Naive thymus-derived CD4-positive, alpha-beta T cell (primary cell): ENCODE data around the gene SIPA1L3. TPM values are rescaled to one million over a fixed set of nuclear protein-coding genes. Genes with fewer than 3 reads are reported as not detected.

Experiments used
- ATAC-seq: fragments of 150-1000 bp; cut with Tn5 transposase; 2 replicates; pipeline ENCODE4 v1.10.0; 2021; ENCODE audit warnings: mild to moderate bottlenecking, moderate library complexity
- CTCF ChIA-PET: fragments of 350-600 bp; sonication (Branson Sonifier 250); formaldehyde crosslinking; loops from one replicate; lab custom pipeline; 2021; ENCODE audit warnings: antibody characterized with exemption; lab: Charles Lee
- POLR2A ChIA-PET: fragments of 350-600 bp; sonication (Branson Sonifier 250); formaldehyde crosslinking; loops from one replicate; lab custom pipeline; 2021; ENCODE audit warnings: antibody characterized with exemption, inconsistent platforms; lab: Charles Lee
- DNase-seq, 9 donors: peaks; one replicate each; pipeline versions ENCODE4 v3.0.0 to v3.0.0-alpha.2; 2020 to 2022; ENCODE audit warnings: mixed read lengths in 1 of 9
- H3K27ac ChIP-seq: one replicate; pipeline ENCODE4 v1.7.0; 2013; ENCODE audit warnings: mild to moderate bottlenecking, low read depth, low read length, moderate library complexity
- H3K27me3 ChIP-seq, 2 donors: one replicate each; pipeline ENCODE4 v1.7.0; 2013; ENCODE audit warnings: low read length in 2 of 2, mild to moderate bottlenecking in 2 of 2, moderate library complexity in 2 of 2; ENCODE audit not compliant: control insufficient read depth in 2 of 2, insufficient read depth in 2 of 2
- H3K36me3 ChIP-seq, 3 experiments: 1 replicate in 2 of 3; 2 replicates in 1 of 3; pipeline ENCODE4 v1.7.0; 2013; ENCODE audit warnings: low read length in 3 of 3, mild to moderate bottlenecking in 3 of 3, moderate library complexity in 1 of 3; ENCODE audit not compliant: insufficient read depth in 3 of 3, control insufficient read depth in 2 of 3
- H3K4me1 ChIP-seq, 2 donors: one replicate each; pipeline ENCODE4 v1.7.0; 2013; ENCODE audit warnings: low read length in 2 of 2, mild to moderate bottlenecking in 2 of 2, moderate library complexity in 1 of 2; ENCODE audit not compliant: control insufficient read depth in 2 of 2, insufficient read depth in 2 of 2
- H3K4me3 ChIP-seq: 2 replicates; pipeline ENCODE4 v1.7.0; 2013; ENCODE audit warnings: mild to moderate bottlenecking, low read length
- H3K9me3 ChIP-seq, 3 experiments: 1 replicate in 2 of 3; 2 replicates in 1 of 3; pipeline ENCODE4 v1.7.0; 2013; ENCODE audit warnings: low read length in 3 of 3; ENCODE audit not compliant: control insufficient read depth in 2 of 3
- H3K27ac Mint-ChIP-seq, 9 donors: one replicate each; pipeline ENCODE4 v1.8.0; 2020 to 2022; ENCODE audit warnings: mixed read lengths in 9 of 9, mild to moderate bottlenecking in 8 of 9, moderate library complexity in 5 of 9, inconsistent platforms in 2 of 9
- H3K27me3 Mint-ChIP-seq, 5 donors: one replicate each; pipeline ENCODE4 v1.8.0; 2021 to 2022; ENCODE audit warnings: mixed read lengths in 5 of 5, mild to moderate bottlenecking in 1 of 5
- H3K36me3 Mint-ChIP-seq, 5 donors: one replicate each; pipeline ENCODE4 v1.8.0; 2020 to 2022; ENCODE audit warnings: mixed read lengths in 5 of 5, mild to moderate bottlenecking in 3 of 5, inconsistent platforms in 1 of 5
- H3K4me1 Mint-ChIP-seq, 7 donors: one replicate each; pipeline ENCODE4 v1.8.0; 2020 to 2022; ENCODE audit warnings: mixed read lengths in 7 of 7, mild to moderate bottlenecking in 3 of 7, inconsistent platforms in 1 of 7
- H3K4me3 Mint-ChIP-seq, 10 donors: one replicate each; pipeline ENCODE4 v1.8.0; 2020 to 2022; ENCODE audit warnings: mild to moderate bottlenecking in 10 of 10, mixed read lengths in 10 of 10, moderate library complexity in 6 of 10, inconsistent platforms in 2 of 10
- H3K9me3 Mint-ChIP-seq, 11 donors: one replicate each; pipeline ENCODE4 v1.8.0; 2020 to 2022; ENCODE audit warnings: mixed read lengths in 11 of 11, mild to moderate bottlenecking in 4 of 11, inconsistent platforms in 1 of 11, moderate library complexity in 1 of 11
- intact Hi-C, 2 donors: fragments of 100-400 bp; cut with micrococcal nuclease; formaldehyde crosslinking; loops; one replicate each; pipeline ENCODE4 v1.15.1; 2023
- polyA plus RNA-seq, 2 donors: library from polyadenylated mRNA; unstranded; fragments of 300-500 nt; fragmentation: Illumina TruSeq; gene quantifications; one replicate each; pipeline ENCODE4 v1.2.3, GENCODE V29; 2021
- total RNA-seq, 6 experiments: library from RNA in 5 of 6; stranded (reverse) in 5 of 6; gene quantifications; 1 replicate in 5 of 6; 2 replicates in 1 of 6; pipeline ENCODE4 v1.2.3 and lab custom pipeline; 2021 to 2026

SIPA1L3 gene
- total and polyA plus RNA-seq, 7 experiments from 2014 or later: 0.91 to 38.7 (median 22.5) TPM

DNA sequence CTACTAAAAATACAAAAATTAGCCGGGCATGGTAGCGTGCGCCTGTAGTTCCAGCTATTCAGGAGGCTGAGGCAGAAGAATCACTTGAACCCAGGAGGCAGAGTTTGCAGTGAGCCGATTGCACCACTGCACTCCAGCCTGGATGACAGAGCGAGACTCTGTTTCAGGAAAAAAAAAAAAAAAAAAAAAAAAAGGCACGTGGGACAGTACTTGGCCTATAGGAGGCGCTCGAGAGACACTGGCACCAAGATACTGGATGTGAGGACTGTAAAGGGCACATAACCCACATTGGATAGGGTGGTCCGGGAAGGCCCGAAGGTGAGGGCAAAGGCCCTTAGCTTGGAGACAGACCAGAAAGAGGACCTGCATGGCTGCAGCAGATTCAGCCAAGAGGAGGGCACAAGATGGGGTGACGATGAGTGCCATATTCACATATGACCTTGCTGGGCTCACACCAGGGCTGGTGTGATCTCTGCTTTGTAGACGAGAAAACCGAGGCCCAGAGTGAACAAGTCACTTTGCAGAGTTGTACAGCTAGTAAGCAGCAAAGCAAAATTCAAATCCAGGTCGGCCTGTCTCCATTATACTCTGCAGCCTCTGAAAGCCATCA lies 227.6 kb downstream of the SIPA1L3 start:
- peaks cover 0 to 28% (median 12%) of the 10 kb centered on the region in 5 donors for H3K36me3 Mint-ChIP-seq
- H3K4me3 Mint-ChIP-seq: no peak overlapping the region
- CTCF ChIA-PET: interaction anchor here (0.5 to 0.6 kb wide), 2 partner anchors 60 to 196 kb away, joined by 3 read pairs; no protein-coding TSS in a partner anchor
- Histone ChIP-seq H3K36me3 (peaks cover 0 to 10% (median 0%) of the 10 kb centered on the region in 3 experiments), H3K27ac (no peak overlapping the region), H3K27me3 (no peaks in the 10 kb centered on the region), H3K9me3 (no peaks in the 10 kb centered on the region), H3K4me1 (no peaks in the 10 kb centered on the region), H3K4me3 (no peak overlapping the region)
- peaks cover 0 to 8% (median 0%) of the 10 kb centered on the region in 7 donors for H3K4me1 Mint-ChIP-seq
- intact Hi-C loops: no loop called here
- POLR2A ChIA-PET: no interaction called here
- DNase-seq (no peak), ATAC-seq (peak; percentile 20)
- H3K27ac Mint-ChIP-seq: no peak overlapping the region
- H3K27me3 Mint-ChIP-seq: no peaks in the 10 kb centered on the region
- no peaks in the 10 kb centered on the region for H3K9me3 Mint-ChIP-seq

DNA sequence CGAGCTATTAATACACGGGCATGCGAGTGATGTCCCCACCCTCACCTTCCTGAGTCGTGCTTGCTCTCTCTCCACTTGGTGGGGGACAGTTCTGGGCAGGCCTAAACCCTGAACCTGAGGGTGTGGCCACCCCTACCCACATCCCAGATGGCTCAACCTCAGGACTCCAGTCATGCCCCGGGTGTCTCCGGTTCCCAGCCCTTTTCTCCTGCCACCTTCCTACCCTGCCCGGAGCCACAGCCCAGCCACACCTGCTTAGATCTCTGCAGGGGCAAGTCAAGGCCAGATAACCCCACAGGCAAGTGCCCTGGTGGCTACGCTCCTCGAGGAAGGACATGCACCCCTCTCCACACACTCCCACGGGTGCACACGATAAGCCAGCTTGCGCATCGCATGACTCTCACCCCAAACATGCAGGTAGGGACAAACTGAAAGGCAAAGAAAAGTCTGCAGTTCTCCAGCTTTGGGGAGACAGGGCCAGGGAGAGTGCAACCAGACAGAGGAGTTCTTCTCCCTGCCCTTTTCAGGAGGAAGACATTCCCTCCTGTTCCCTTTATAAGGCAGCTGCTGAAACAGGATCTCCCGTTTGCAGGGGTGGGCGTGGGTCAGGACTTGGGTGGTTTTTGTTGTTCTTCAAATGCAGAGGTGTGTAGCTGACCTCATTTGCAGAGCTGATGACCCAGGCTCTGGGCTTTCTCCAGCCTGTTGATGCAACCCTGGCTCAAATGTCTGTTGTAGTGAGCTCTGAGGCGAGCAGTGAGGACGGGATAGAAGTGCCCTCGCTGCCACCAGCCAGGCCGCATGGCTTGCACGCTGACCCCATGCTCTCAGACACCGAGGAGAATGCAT lies 228.4 kb downstream of the SIPA1L3 start:
- Mint-ChIP-seq H3K27ac (no peak overlapping the region), H3K4me3 (no peak overlapping the region), H3K36me3 (peaks cover 0 to 29% (median 13%) of the 10 kb centered on the region in 5 donors), H3K27me3 (no peaks in the 10 kb centered on the region), H3K9me3 (no peaks in the 10 kb centered on the region), H3K4me1 (peaks cover 0 to 8% (median 0%) of the 10 kb centered on the region in 7 donors)
- DNase-seq (no peak), ATAC-seq (no peak)
- no peak overlapping the region for H3K4me3 ChIP-seq
- intact Hi-C loops: no loop called here
- no peaks in the 10 kb centered on the region for H3K9me3 ChIP-seq
- H3K36me3 ChIP-seq: peaks cover 0 to 16% (median 0%) of the 10 kb centered on the region in 3 experiments
- H3K4me1 ChIP-seq: no peaks in the 10 kb centered on the region
- no peak overlapping the region for H3K27ac ChIP-seq
- CTCF ChIA-PET: interaction anchor here (0.5 to 0.6 kb wide), 2 partner anchors 61 to 195 kb away, joined by 3 read pairs; no protein-coding TSS in a partner anchor
- H3K27me3 ChIP-seq: no peaks in the 10 kb centered on the region
- POLR2A ChIA-PET: no interaction called here

DNA sequence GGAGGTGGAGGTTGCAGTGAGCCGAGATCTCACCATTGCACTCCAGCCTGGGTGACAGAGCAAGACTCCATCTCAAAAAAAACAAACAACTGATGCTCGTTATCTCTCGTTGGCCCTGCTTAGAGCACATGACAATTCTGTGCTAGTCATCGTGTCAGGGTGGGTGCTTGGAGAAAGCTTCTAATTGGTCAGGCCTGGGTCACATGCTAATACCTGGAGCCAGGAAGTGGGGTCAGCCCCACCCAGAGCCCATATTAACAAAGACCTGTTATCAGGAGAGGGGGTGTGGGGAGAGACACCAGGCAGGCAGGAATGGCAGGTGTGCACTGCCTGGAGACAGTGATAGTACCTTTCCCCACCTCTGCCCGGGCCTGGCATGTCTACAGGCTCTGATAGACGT lies 232.1 kb downstream of the SIPA1L3 start:
- Histone ChIP-seq H3K27me3 (no peaks in the 10 kb centered on the region), H3K27ac (no peak overlapping the region), H3K36me3 (peaks cover 0 to 13% (median 0%) of the 10 kb centered on the region in 3 experiments), H3K9me3 (no peaks in the 10 kb centered on the region), H3K4me3 (no peak overlapping the region), H3K4me1 (no peaks in the 10 kb centered on the region)
- ATAC-seq (no peak), DNase-seq (no peak)
- Mint-ChIP-seq H3K9me3 (no peaks in the 10 kb centered on the region), H3K4me1 (peaks cover 0 to 4% (median 0%) of the 10 kb centered on the region in 7 donors), H3K27me3 (no peaks in the 10 kb centered on the region), H3K4me3 (no peak overlapping the region), H3K27ac (peak overlapping the region in 1 of 9 donors; percentile 43), H3K36me3 (peaks cover 0 to 21% (median 6%) of the 10 kb centered on the region in 5 donors)
- ChIA-PET POLR2A (no interaction called here), CTCF (no interaction called here)
- intact Hi-C loops: no loop called here

DNA sequence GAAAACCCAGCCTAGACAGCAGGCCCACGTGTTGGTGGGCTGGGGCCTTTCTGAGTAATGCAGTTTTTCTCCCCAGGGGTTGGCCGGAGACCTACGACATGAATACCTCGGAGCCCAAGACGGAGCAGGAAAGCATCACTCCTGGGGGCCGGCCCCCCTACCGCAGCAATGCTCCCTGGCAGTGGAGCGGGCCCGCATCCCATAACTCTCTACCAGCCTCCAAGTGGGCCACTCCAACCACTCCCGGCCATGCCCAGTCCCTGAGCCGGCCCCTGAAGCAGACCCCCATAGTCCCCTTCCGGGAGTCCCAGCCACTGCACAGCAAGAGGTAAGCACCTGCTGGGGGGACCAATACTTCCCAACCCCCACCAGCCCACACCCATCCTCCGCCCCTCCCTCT lies 234.1 kb downstream of the SIPA1L3 start:
- Histone ChIP-seq H3K9me3 (no peaks in the 10 kb centered on the region), H3K36me3 (peaks cover 0 to 15% (median 0%) of the 10 kb centered on the region in 3 experiments), H3K4me3 (no peak overlapping the region), H3K27me3 (no peaks in the 10 kb centered on the region), H3K4me1 (no peaks in the 10 kb centered on the region), H3K27ac (no peak overlapping the region)
- intact Hi-C loops: no loop called here
- no peaks in the 10 kb centered on the region for H3K9me3 Mint-ChIP-seq
- ChIA-PET POLR2A (interaction anchor here (0.6 kb wide), 1 partner anchor 1074 kb away, joined by 4 read pairs; no protein-coding TSS in a partner anchor), CTCF (interaction anchor here (0.6 kb wide), 1 partner anchor 240 kb away, joined by 3 read pairs; no protein-coding TSS in a partner anchor)
- no peaks in the 10 kb centered on the region for H3K27me3 Mint-ChIP-seq
- H3K4me3 Mint-ChIP-seq: no peak overlapping the region
- H3K27ac Mint-ChIP-seq: no peak overlapping the region
- H3K36me3 Mint-ChIP-seq: peaks cover 0 to 24% (median 11%) of the 10 kb centered on the region in 5 donors
- H3K4me1 Mint-ChIP-seq: peaks cover 0 to 7% (median 0%) of the 10 kb centered on the region in 7 donors
- ATAC-seq (no peak), DNase-seq (no peak)

DNA sequence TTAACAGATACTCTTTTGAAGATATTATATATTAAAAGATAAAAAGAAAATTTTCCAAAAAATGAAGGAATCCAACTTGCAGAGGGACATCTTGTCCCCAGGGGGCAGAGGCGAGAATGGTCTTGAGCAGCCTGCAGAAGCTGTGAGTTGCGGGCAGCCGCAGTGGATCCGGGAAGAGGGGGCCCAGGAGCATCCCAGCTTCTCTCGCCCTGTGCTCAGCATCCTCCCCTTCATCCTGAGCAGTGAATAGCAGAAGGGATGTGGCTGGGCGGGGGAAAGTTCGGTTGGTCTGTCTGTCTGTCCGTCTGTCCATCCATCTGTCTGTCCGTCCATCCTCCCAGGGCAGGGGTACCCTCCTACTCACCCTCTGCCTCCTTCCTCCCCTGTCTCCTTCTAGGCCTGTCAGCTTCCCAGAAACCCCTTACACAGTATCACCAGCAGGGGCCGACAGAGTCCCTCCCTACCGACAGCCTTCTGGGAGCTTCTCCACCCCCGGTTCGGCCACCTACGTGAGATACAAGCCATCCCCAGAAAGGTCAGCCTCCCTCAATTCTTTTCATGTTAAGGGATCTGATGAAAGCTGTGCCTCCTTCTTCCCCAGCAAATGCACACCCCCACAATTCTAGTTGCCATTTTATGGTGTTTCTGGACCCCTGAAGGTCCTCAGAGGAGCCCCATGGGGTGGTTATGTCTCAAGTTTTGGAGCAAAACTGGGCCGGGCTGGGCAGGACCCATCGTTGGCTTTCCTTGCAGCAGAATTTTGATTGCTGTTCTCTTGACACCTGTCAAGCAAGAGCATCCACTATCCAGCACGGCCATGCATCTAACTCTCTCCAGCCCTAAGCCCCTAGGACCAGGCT lies 235.4 kb downstream of the SIPA1L3 start:
- no peaks in the 10 kb centered on the region for H3K9me3 ChIP-seq
- Mint-ChIP-seq H3K36me3 (peaks cover 0 to 29% (median 16%) of the 10 kb centered on the region in 5 donors), H3K4me3 (no peak overlapping the region), H3K9me3 (no peaks in the 10 kb centered on the region), H3K4me1 (peaks cover 0 to 7% (median 0%) of the 10 kb centered on the region in 7 donors), H3K27me3 (no peaks in the 10 kb centered on the region), H3K27ac (peak overlapping the region in 1 of 9 donors; percentile 63)
- intact Hi-C loops: loop anchor here (1.0 to 2.0 kb wide), 2 partner anchors 193 to 240 kb away; partner anchors contain the start of gene CATSPERG (in 1 of the 2)
- DNase-seq (peak in 3 of 9 donors; percentile 13 to 46 (median 16)), ATAC-seq (peak; percentile 56)
- H3K4me3 ChIP-seq: no peak overlapping the region
- H3K4me1 ChIP-seq: no peaks in the 10 kb centered on the region
- ChIA-PET CTCF (no interaction called here), POLR2A (no interaction called here)
- H3K27ac ChIP-seq: no peak overlapping the region
- peaks cover 0 to 15% (median 0%) of the 10 kb centered on the region in 3 experiments for H3K36me3 ChIP-seq
- H3K27me3 ChIP-seq: no peaks in the 10 kb centered on the region

DNA sequence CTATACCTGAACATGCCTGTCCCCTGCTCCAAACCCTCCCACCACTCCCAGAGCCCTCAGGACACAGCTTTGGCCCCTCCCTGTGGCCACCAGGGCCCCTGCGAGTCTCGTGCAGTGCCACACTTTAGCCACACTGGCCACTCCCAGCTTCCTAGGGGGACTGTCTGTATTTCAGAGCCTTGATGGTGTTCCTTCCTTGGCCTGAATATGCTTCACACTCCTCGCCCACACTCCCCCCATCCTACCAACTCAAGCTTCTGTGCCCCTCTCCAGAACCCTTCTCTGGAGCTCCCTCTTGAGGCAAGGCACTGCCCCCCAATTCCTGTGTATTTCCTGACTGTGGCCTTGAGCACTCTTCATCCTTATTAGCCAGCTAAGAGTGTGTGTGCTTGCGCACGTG lies 236.8 kb downstream of the SIPA1L3 start:
- no peaks in the 10 kb centered on the region for H3K9me3 Mint-ChIP-seq
- POLR2A ChIA-PET: no interaction called here
- Histone ChIP-seq H3K9me3 (no peaks in the 10 kb centered on the region), H3K27me3 (no peaks in the 10 kb centered on the region), H3K4me1 (no peaks in the 10 kb centered on the region), H3K27ac (no peak overlapping the region), H3K4me3 (no peak overlapping the region), H3K36me3 (peaks cover 0 to 15% (median 0%) of the 10 kb centered on the region in 3 experiments)
- ATAC-seq (no peak), DNase-seq (no peak)
- CTCF ChIA-PET: interaction anchor here (0.7 kb wide), 1 partner anchor 43 kb away, joined by 3 read pairs; no protein-coding TSS in a partner anchor
- no peak overlapping the region for H3K27ac Mint-ChIP-seq
- peaks cover 0 to 7% (median 0%) of the 10 kb centered on the region in 7 donors for H3K4me1 Mint-ChIP-seq
- intact Hi-C loops: loop anchor here (2.0 kb wide), 1 partner anchor 241 kb away; no protein-coding TSS in a partner anchor
- no peaks in the 10 kb centered on the region for H3K27me3 Mint-ChIP-seq
- H3K4me3 Mint-ChIP-seq: no peak overlapping the region
- H3K36me3 Mint-ChIP-seq: peaks cover 0 to 35% (median 20%) of the 10 kb centered on the region in 5 donors
